Activated B cell treated with CpG ODN at 0.5 μM for 24 hours (primary cell): ENCODE data around the gene GABRG2. TPM values are rescaled to one million over a fixed set of nuclear protein-coding genes. Genes with fewer than 3 reads are reported as not detected.

Source experiments
- ATAC-seq: fragments of 200-7000 bp; cut with Tn5 transposase; one replicate; pipeline ENCODE4 v1.10.0; 2021; ENCODE audit warnings: low read depth, mild to moderate bottlenecking, moderate library complexity
- CTCF ChIA-PET: fragments of 350-600 bp; sonication (Branson Sonifier 250); formaldehyde crosslinking; loops from one replicate; lab custom pipeline; 2021; ENCODE audit warnings: antibody characterized with exemption; lab: Charles Lee
- POLR2A ChIA-PET: fragments of 350-600 bp; sonication (Branson Sonifier 250); formaldehyde crosslinking; loops from one replicate; lab custom pipeline; 2021; ENCODE audit warnings: antibody characterized with exemption; lab: Charles Lee
- DNase-seq: peaks from one replicate; pipeline ENCODE4 v3.0.0; 2022
- H3K27ac Mint-ChIP-seq: one replicate; pipeline ENCODE4 v1.8.0; 2020; ENCODE audit warnings: mixed read lengths
- H3K27me3 Mint-ChIP-seq: one replicate; pipeline ENCODE4 v1.8.0; 2021; ENCODE audit warnings: mixed read lengths
- H3K36me3 Mint-ChIP-seq: one replicate; pipeline ENCODE4 v1.8.0; 2021; ENCODE audit warnings: low read depth, mixed read lengths
- H3K4me1 Mint-ChIP-seq: one replicate; pipeline ENCODE4 v1.8.0; 2021; ENCODE audit warnings: mixed read lengths
- H3K4me3 Mint-ChIP-seq: one replicate; pipeline ENCODE4 v1.8.0; 2020; ENCODE audit warnings: mild to moderate bottlenecking, mixed read lengths
- H3K9me3 Mint-ChIP-seq: one replicate; pipeline ENCODE4 v1.8.0; 2020; ENCODE audit warnings: mixed read lengths
- intact Hi-C: fragments of 100-400 bp; cut with micrococcal nuclease; formaldehyde crosslinking; loops from one replicate; pipeline ENCODE4 v1.15.1; 2024
- total RNA-seq: library from RNA; stranded (reverse); gene quantifications from 2 replicates; pipeline ENCODE4 v1.2.3, GENCODE V29; 2022
- TF ChIP-seq, protein P1 (sequence below): fragments of 200-600 bp; IDR thresholded peaks from one replicate; pipeline ENCODE4 v1.8.0; 2022; ENCODE audit warnings: antibody characterized with exemption, mild to moderate bottlenecking

The GABRG2 gene
- total RNA-seq, 1 donor from 2014 or later, result not detected

DNA sequence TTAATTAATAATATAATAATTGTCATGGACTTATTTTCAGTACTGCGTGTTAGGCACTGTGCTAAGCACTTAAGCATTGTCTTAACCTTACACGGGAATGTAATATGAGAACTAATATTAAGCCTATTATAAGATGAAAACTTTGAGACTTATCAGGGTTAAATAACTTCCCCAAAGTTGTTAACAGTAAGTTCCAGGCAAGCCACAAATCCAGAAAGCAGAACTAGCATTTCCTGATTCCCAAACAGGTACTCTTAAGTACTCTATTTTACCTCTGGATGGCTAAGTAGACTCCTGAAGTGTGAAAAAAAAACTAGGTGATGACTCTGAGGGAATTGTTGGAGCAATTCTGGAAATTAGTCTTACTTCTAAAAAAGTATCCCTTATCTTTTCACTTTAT lies 23.8 kb downstream of the GABRG2 start:
- DNase-seq (no peak), ATAC-seq (no peak)
- Mint-ChIP-seq H3K36me3 (no peaks in the 10 kb centered on the region), H3K4me1 (no peaks in the 10 kb centered on the region), H3K4me3 (no peak overlapping the region), H3K9me3 (peaks cover 1% of the 10 kb centered on the region), H3K27me3 (no peaks in the 10 kb centered on the region), H3K27ac (no peak overlapping the region)
- CTCF ChIA-PET, result no interaction called here
- TF ChIP-seq, protein P1, sequence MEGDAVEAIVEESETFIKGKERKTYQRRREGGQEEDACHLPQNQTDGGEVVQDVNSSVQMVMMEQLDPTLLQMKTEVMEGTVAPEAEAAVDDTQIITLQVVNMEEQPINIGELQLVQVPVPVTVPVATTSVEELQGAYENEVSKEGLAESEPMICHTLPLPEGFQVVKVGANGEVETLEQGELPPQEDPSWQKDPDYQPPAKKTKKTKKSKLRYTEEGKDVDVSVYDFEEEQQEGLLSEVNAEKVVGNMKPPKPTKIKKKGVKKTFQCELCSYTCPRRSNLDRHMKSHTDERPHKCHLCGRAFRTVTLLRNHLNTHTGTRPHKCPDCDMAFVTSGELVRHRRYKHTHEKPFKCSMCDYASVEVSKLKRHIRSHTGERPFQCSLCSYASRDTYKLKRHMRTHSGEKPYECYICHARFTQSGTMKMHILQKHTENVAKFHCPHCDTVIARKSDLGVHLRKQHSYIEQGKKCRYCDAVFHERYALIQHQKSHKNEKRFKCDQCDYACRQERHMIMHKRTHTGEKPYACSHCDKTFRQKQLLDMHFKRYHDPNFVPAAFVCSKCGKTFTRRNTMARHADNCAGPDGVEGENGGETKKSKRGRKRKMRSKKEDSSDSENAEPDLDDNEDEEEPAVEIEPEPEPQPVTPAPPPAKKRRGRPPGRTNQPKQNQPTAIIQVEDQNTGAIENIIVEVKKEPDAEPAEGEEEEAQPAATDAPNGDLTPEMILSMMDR, result no peak
- POLR2A ChIA-PET, result no interaction called here
- intact Hi-C loops, result no loop called here

DNA sequence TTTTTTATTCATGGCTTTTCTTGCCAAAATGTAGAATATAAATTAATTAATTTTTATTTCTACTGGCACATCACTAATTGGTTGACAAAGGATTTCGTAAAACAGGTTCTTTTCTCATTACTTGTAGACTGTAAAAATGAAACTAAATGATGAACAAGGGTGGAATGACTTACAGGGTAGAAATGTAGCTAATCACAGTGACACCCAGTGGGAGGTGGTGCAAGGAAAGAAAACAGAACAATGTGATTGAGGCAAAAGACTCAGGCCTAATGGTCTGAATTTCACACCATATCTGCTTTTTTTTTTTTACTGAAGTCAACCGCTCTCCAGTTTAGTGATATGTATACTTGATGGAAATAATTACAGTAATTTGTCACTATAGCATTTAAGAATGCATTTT lies 28.9 kb downstream of the GABRG2 start:
- CTCF ChIA-PET, result no interaction called here
- H3K27ac Mint-ChIP-seq, result no peak overlapping the region
- ATAC-seq, result no peak
- H3K4me1 Mint-ChIP-seq, result no peaks in the 10 kb centered on the region
- no peak overlapping the region for H3K4me3 Mint-ChIP-seq
- H3K36me3 Mint-ChIP-seq, result no peaks in the 10 kb centered on the region
- intact Hi-C loops, result no loop called here
- POLR2A ChIA-PET, result no interaction called here
- TF ChIP-seq, protein P1, result no peak
- H3K27me3 Mint-ChIP-seq, result no peaks in the 10 kb centered on the region
- H3K9me3 Mint-ChIP-seq, result peaks cover 2% of the 10 kb centered on the region
- no peak for DNase-seq

DNA sequence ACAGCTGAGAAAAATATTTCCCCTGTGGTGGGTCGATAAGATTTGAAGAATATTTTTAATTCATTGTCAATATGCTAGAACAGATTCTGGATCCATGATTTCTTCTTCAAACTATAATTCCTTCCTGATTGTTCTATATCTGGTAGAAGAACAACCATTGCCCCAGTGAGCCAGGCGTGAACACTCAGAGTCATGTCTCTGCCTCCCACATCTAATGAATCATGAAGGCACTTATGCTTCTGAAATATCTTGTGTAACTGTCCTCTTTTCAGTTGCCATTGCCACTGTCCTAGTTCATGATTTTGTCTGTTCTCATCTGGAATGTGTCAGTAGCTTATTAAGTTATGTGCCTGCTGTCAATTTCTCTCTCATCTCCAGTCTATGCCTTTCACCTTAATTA lies 40.0 kb downstream of the GABRG2 start:
- POLR2A ChIA-PET, result no interaction called here
- intact Hi-C loops, result no loop called here
- Mint-ChIP-seq H3K36me3 (no peaks in the 10 kb centered on the region), H3K9me3 (no peaks in the 10 kb centered on the region), H3K4me3 (no peak overlapping the region), H3K27ac (no peak overlapping the region), H3K4me1 (no peaks in the 10 kb centered on the region), H3K27me3 (no peaks in the 10 kb centered on the region)
- DNase-seq (no peak), ATAC-seq (no peak)
- CTCF ChIA-PET, result no interaction called here
- TF ChIP-seq, protein P1, result no peak

DNA sequence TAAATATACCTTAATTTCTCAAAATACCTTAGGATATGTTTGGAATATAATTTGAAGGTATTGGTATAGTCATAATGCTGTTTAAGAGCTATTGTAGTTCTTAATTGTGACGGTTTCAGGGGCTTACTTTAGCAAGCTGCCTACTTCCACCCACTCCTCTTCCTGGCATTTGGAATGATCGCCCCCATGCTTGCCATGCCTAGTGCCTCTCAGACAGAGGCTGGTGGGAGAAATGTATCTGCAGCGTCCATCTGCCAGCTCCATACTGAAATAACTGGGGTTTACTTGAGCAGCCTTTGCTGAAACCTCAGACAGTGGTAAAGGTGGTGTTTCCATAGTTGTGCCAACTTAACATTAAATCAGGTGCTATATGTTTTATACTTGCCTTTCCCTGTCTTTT lies 52.2 kb downstream of the GABRG2 start:
- ChIA-PET POLR2A (no interaction called here), CTCF (no interaction called here)
- Mint-ChIP-seq H3K4me1 (no peaks in the 10 kb centered on the region), H3K27me3 (no peaks in the 10 kb centered on the region), H3K27ac (no peak overlapping the region), H3K4me3 (no peak overlapping the region), H3K9me3 (peaks cover 5% of the 10 kb centered on the region), H3K36me3 (no peaks in the 10 kb centered on the region)
- ATAC-seq (no peak), DNase-seq (no peak)
- intact Hi-C loops, result no loop called here
- TF ChIP-seq, protein P1, result no peak

DNA sequence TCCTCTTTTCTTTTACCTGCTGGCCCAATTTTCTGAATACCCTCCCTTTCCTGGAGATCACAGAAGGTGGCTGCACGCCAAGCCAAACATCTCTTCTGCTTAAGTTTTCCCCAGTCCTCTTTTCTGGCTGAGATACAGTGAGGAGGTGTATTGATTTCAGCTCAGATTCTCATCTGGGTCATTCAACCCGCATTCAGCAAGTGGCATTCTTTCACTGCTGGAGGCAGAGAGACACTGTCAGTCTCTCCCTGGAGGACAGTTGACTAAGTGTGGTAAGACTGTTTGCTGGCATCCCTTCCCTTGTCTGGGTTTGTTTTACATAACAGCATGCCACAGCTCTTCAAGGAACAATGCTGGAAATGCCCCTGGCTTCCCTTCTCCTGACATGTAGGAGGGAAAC lies 60.5 kb downstream of the GABRG2 start:
- intact Hi-C loops, result no loop called here
- ATAC-seq, result no peak
- no peak overlapping the region for H3K4me3 Mint-ChIP-seq

More for the DNA sequence above, 60.5 kb downstream of the GABRG2 start:
- no peak overlapping the region for H3K27ac Mint-ChIP-seq
- ChIA-PET CTCF (no interaction called here), POLR2A (no interaction called here)
- H3K9me3 Mint-ChIP-seq, result peaks cover 6% of the 10 kb centered on the region
- H3K27me3 Mint-ChIP-seq, result no peaks in the 10 kb centered on the region
- H3K4me1 Mint-ChIP-seq, result no peaks in the 10 kb centered on the region
- DNase-seq, result no peak
- H3K36me3 Mint-ChIP-seq, result no peaks in the 10 kb centered on the region
- TF ChIP-seq, protein P1, result no peak
